DOHH2 (cell line): Measurements from ENCODE around the gene KCNH1.

Experiments used
- EZH2phosphoT487 ChIP-seq: fragments of 200-600 bp; sonication (generic); IDR thresholded peaks from 2 replicates; pipeline ENCODE4 v1.6.1; 2017; ENCODE audit warnings: borderline replicate concordance, mild to moderate bottlenecking, antibody characterized with exemption, low read length, moderate library complexity, mixed read lengths
- TF ChIP-seq, protein P1 (sequence below): fragments of 200-600 bp; sonication (generic); IDR thresholded peaks from one replicate; pipeline ENCODE4 v1.5.1; 2014; ENCODE audit warnings: antibody characterized with exemption, mild to moderate bottlenecking, low read depth, low read length; ENCODE audit not compliant: poor library complexity, severe bottlenecking

DNA sequence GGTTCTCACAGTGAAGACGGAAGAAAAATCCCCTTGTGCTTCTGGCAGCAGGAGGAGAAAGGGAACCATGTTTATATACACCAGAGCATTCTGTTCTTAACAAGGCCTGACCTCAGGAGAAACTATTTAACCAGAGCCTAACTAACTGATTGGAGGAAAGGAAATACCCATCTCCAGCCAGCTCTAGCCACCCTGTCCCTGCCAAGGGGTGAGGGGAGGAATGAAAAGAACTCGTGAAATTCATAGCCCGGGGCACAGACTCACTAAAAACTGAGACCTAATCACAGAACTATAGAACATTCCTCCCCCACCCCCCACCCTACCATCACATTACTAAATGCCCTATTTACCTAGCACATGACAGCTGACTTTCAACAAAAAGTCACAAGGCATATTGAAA is 65.0 kb downstream of the KCNH1 start:
- TF ChIP-seq, protein P1, sequence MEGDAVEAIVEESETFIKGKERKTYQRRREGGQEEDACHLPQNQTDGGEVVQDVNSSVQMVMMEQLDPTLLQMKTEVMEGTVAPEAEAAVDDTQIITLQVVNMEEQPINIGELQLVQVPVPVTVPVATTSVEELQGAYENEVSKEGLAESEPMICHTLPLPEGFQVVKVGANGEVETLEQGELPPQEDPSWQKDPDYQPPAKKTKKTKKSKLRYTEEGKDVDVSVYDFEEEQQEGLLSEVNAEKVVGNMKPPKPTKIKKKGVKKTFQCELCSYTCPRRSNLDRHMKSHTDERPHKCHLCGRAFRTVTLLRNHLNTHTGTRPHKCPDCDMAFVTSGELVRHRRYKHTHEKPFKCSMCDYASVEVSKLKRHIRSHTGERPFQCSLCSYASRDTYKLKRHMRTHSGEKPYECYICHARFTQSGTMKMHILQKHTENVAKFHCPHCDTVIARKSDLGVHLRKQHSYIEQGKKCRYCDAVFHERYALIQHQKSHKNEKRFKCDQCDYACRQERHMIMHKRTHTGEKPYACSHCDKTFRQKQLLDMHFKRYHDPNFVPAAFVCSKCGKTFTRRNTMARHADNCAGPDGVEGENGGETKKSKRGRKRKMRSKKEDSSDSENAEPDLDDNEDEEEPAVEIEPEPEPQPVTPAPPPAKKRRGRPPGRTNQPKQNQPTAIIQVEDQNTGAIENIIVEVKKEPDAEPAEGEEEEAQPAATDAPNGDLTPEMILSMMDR: no peak
- TF ChIP-seq EZH2phosphoT487: no peak
